Measurements from ENCODE around the gene SMOC2. TPM values are rescaled to one million over a fixed set of nuclear protein-coding genes. Genes with fewer than 3 reads are reported as not detected.

Gene SMOC2
- polyA plus RNA-seq, 3 donors, result not detected

GRCh38 chr6:168428052-168428826 lies 12.7 kb upstream of the SMOC2 start:
- Histone ChIP-seq H3K79me2 (ENCODE audit: insufficient read depth, low read length) (no peaks in the 10 kb centered on the region), H3K9me3 (replicated peaks in 1 of 2; ENCODE audit: control insufficient read depth in 1 of 2, insufficient read depth in 1 of 2, low read length in 2 of 2) (peaks cover 0 to 5% of the 10 kb centered on the region in 2 donors), H2AFZ (ENCODE audit: insufficient read depth, low read depth, low read length, poor library complexity, severe bottlenecking) (no peak overlapping the region), H3K4me3 (replicated peaks in 1 of 3; ENCODE audit: low read depth in 2 of 3, low read length in 3 of 3) (no peak overlapping the region), H4K20me1 (ENCODE audit: insufficient read depth, low read length) (no peaks in the 10 kb centered on the region), H3K36me3 (replicated peaks in 1 of 2; ENCODE audit: control insufficient read depth in 1 of 2, insufficient read depth in 2 of 2, low read length in 2 of 2) (no peaks in the 10 kb centered on the region), H3K4me1 (ENCODE audit: control insufficient read depth in 1 of 2, insufficient read depth in 2 of 2, low read length in 2 of 2) (no peaks in the 10 kb centered on the region), H3K27me3 (ENCODE audit: control insufficient read depth in 2 of 2, insufficient read depth in 2 of 2, low read length in 2 of 2) (no peaks in the 10 kb centered on the region), H3K27ac (ENCODE audit: low read depth in 1 of 2, low read length in 2 of 2) (no peak overlapping the region), H3K9ac (ENCODE audit: insufficient read depth, low read length, poor library complexity, severe bottlenecking) (no peak overlapping the region), H3K4me2 (replicated peaks; ENCODE audit: extremely low read depth, low read length, poor library complexity, severe bottlenecking) (no peak overlapping the region)
- intact Hi-C loops (cut with micrococcal nuclease), result no loop called here
- Mint-ChIP-seq H3K9me3 (peaks cover 0 to 12% (median 4%) of the 10 kb centered on the region in 7 donors), H3K4me1 (no peaks in the 10 kb centered on the region), H3K36me3 (no peaks in the 10 kb centered on the region), H3K27ac (no peak overlapping the region), H3K4me3 (no peak overlapping the region), H3K27me3 (ENCODE audit: low read depth in 3 of 3) (peaks cover 0 to 5% (median 3%) of the 10 kb centered on the region in 3 donors)
- TF ChIP-seq, protein P1, sequence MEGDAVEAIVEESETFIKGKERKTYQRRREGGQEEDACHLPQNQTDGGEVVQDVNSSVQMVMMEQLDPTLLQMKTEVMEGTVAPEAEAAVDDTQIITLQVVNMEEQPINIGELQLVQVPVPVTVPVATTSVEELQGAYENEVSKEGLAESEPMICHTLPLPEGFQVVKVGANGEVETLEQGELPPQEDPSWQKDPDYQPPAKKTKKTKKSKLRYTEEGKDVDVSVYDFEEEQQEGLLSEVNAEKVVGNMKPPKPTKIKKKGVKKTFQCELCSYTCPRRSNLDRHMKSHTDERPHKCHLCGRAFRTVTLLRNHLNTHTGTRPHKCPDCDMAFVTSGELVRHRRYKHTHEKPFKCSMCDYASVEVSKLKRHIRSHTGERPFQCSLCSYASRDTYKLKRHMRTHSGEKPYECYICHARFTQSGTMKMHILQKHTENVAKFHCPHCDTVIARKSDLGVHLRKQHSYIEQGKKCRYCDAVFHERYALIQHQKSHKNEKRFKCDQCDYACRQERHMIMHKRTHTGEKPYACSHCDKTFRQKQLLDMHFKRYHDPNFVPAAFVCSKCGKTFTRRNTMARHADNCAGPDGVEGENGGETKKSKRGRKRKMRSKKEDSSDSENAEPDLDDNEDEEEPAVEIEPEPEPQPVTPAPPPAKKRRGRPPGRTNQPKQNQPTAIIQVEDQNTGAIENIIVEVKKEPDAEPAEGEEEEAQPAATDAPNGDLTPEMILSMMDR (IDR thresholded peaks at IDR 0.05), result no peak
- no peak for DNase-seq
- WGBS (ENCODE audit: insufficient coverage), result 83% methylated on average over 7 of the region's 14 CpGs

- Mint-ChIP-seq H3K27me3 (ENCODE audit: low read depth in 3 of 3) (peaks cover 0 to 5% (median 3%) of the 10 kb centered on the region in 3 donors), H3K36me3 (no peaks in the 10 kb centered on the region), H3K4me1 (no peaks in the 10 kb centered on the region), H3K9me3 (peaks cover 0 to 12% (median 4%) of the 10 kb centered on the region in 7 donors), H3K27ac (no peak overlapping the region), H3K4me3 (no peak overlapping the region)
- Histone ChIP-seq H2AFZ (ENCODE audit: insufficient read depth, low read depth, low read length, poor library complexity, severe bottlenecking) (no peak overlapping the region), H3K36me3 (replicated peaks in 1 of 2; ENCODE audit: control insufficient read depth in 1 of 2, insufficient read depth in 2 of 2, low read length in 2 of 2) (no peaks in the 10 kb centered on the region), H3K4me2 (replicated peaks; ENCODE audit: extremely low read depth, low read length, poor library complexity, severe bottlenecking) (no peak overlapping the region), H3K4me1 (ENCODE audit: control insufficient read depth in 1 of 2, insufficient read depth in 2 of 2, low read length in 2 of 2) (no peaks in the 10 kb centered on the region), H3K79me2 (ENCODE audit: insufficient read depth, low read length) (no peaks in the 10 kb centered on the region), H3K4me3 (replicated peaks in 1 of 3; ENCODE audit: low read depth in 2 of 3, low read length in 3 of 3) (no peak overlapping the region), H4K20me1 (ENCODE audit: insufficient read depth, low read length) (no peaks in the 10 kb centered on the region), H3K27me3 (ENCODE audit: control insufficient read depth in 2 of 2, insufficient read depth in 2 of 2, low read length in 2 of 2) (no peaks in the 10 kb centered on the region), H3K9ac (ENCODE audit: insufficient read depth, low read length, poor library complexity, severe bottlenecking) (no peak overlapping the region), H3K27ac (ENCODE audit: low read depth in 1 of 2, low read length in 2 of 2) (no peak overlapping the region), H3K9me3 (replicated peaks in 1 of 2; ENCODE audit: control insufficient read depth in 1 of 2, insufficient read depth in 1 of 2, low read length in 2 of 2) (peaks cover 0 to 5% of the 10 kb centered on the region in 2 donors)
- 82% methylated on average over 1 of the region's 1 CpG for WGBS (ENCODE audit: insufficient coverage)
- TF ChIP-seq, protein P1 (IDR thresholded peaks at IDR 0.05), result no peak
- intact Hi-C loops (cut with micrococcal nuclease), result no loop called here
- no peak for DNase-seq
These were observed 12.1 kb upstream of the SMOC2 start for GRCh38 chr6:168428863-168429262.

Data from CD14-positive monocyte (primary cell).